Endothelial cell of umbilical vein (primary cell): ENCODE measurements around the gene APOBEC3G. TPM values are rescaled to one million over a fixed set of nuclear protein-coding genes. Genes with fewer than 3 reads are reported as not detected.

Experiments used
- BruUV-seq: library from RNA; stranded (reverse); fragments of 400-500 nt; replicated peaks from 2 replicates; lab custom pipeline; 2021; lab: Mats Ljungman, UMichigan
- CTCF ChIA-PET: fragments of 300-600, 350-600 bp; sonication (Branson Sonifier 250); formaldehyde crosslinking; loops from one replicate; lab custom pipeline; 2021; ENCODE audit warnings: antibody characterized with exemption, inconsistent platforms; lab: Charles Lee
- POLR2A ChIA-PET: fragments of 300-600, 350-600 bp; sonication (Branson Sonifier 250); formaldehyde crosslinking; loops from one replicate; lab custom pipeline; 2021; ENCODE audit warnings: antibody characterized with exemption, inconsistent platforms; lab: Charles Lee
- DNase-seq: peaks from one replicate; pipeline ENCODE4 v3.0.0-alpha.2; 2011; ENCODE audit warnings: low read depth, low spot score
- FAIRE-seq: peaks from 2 replicates; lab custom pipeline; 2011; peaks lifted over from hg19 to GRCh38; lab: Jason Lieb, UNC
- H2AFZ ChIP-seq: 2 replicates; pipeline ENCODE4 v1.6.0; 2012; ENCODE audit warnings: low read depth, low read length, control low read depth, inconsistent platforms
- H3K27ac ChIP-seq: 2 replicates; pipeline ENCODE4 v1.5.1; 2011; ENCODE audit warnings: low read depth, mild to moderate bottlenecking, control low read depth, low read length, moderate library complexity; ENCODE audit not compliant: insufficient read depth
- H3K27me3 ChIP-seq, 2 experiments: 2 replicates each; pipeline versions ENCODE4 v1.6.0 to v1.6.1; 2011; ENCODE audit warnings: low read length in 2 of 2, mixed read lengths in 1 of 2; ENCODE audit not compliant: control insufficient read depth in 2 of 2, insufficient read depth in 2 of 2
- H3K36me3 ChIP-seq, 2 experiments: 2 replicates in 1 of 2; 3 replicates in 1 of 2; pipeline ENCODE4 v1.5.1; 2011; ENCODE audit warnings: low read length in 2 of 2, mild to moderate bottlenecking in 1 of 2, moderate library complexity in 1 of 2; ENCODE audit not compliant: control insufficient read depth in 2 of 2, insufficient read depth in 2 of 2; ENCODE audit errors: extremely low read depth in 1 of 2
- H3K4me1 ChIP-seq: 3 replicates; pipeline ENCODE4 v1.5.1; 2011; ENCODE audit warnings: mild to moderate bottlenecking, low read length; ENCODE audit not compliant: control insufficient read depth, insufficient read depth; ENCODE audit errors: extremely low read depth
- H3K4me2 ChIP-seq: 2 replicates; pipeline ENCODE4 v1.6.1; 2011; ENCODE audit warnings: low read length, control low read depth, mixed read lengths; ENCODE audit not compliant: insufficient read depth
- H3K4me3 ChIP-seq, 3 experiments: fragments of 200-600 bp in 1 of 3; sonication (generic), shearing (Covaris generic) in 1 of 3; replicated peaks in 1 of 3; 2 replicates each; pipeline ENCODE4 v1.5.1; 2011 to 2016; ENCODE audit warnings: control low read depth in 3 of 3, low read length in 3 of 3, mild to moderate bottlenecking in 2 of 3, inconsistent platforms in 1 of 3, low read depth in 1 of 3, moderate library complexity in 1 of 3; ENCODE audit not compliant: insufficient read depth in 1 of 3
- H3K79me2 ChIP-seq: 2 replicates; pipeline ENCODE4 v1.6.0; 2012; ENCODE audit warnings: low read length, inconsistent platforms; ENCODE audit not compliant: control insufficient read depth, insufficient read depth
- H3K9ac ChIP-seq: replicated peaks from 2 replicates; pipeline ENCODE3; 2011; ENCODE audit warnings: low read length, control low read depth; ENCODE audit not compliant: insufficient read depth; ENCODE audit errors: extremely low read depth
- H3K9me1 ChIP-seq: replicated peaks from 3 replicates; pipeline ENCODE4 v1.6.0; 2011; ENCODE audit warnings: mild to moderate bottlenecking, low read length; ENCODE audit not compliant: control insufficient read depth, insufficient read depth; ENCODE audit errors: extremely low read depth
- H3K9me3 ChIP-seq: replicated peaks from 2 replicates; pipeline ENCODE4 v1.5.1; 2012; ENCODE audit warnings: low read length, inconsistent platforms; ENCODE audit not compliant: control insufficient read depth, insufficient read depth
- H4K20me1 ChIP-seq: replicated peaks from 2 replicates; pipeline ENCODE3; 2011; ENCODE audit warnings: mild to moderate bottlenecking, low read length; ENCODE audit not compliant: control insufficient read depth, insufficient read depth; ENCODE audit errors: extremely low read depth
- CTCF ChIP-seq, 2 donors: IDR thresholded peaks; 1 replicate in 1 of 2; 2 replicates in 1 of 2; pipeline ENCODE4 v1.5.1; 2011; ENCODE audit warnings: low read length in 2 of 2, mild to moderate bottlenecking in 2 of 2, moderate library complexity in 2 of 2, control low read depth in 1 of 2, inconsistent platforms in 1 of 2, low read depth in 1 of 2; ENCODE audit not compliant: insufficient read depth in 1 of 2; ENCODE audit errors: extremely low read depth in 1 of 2
- EZH2 ChIP-seq: IDR thresholded peaks from 2 replicates; pipeline ENCODE4 v1.6.1; 2012; ENCODE audit warnings: borderline replicate concordance, low read depth, mild to moderate bottlenecking, moderate library complexity, low read length, inconsistent platforms; ENCODE audit not compliant: severe bottlenecking
- FOS ChIP-seq: IDR thresholded peaks from 2 replicates; pipeline ENCODE4 v1.6.1; 2011; ENCODE audit warnings: mild to moderate bottlenecking, low read length, moderate library complexity, borderline replicate concordance; ENCODE audit not compliant: insufficient read depth
- GATA2 ChIP-seq: IDR thresholded peaks from 2 replicates; pipeline ENCODE4 v1.7.0; 2011; ENCODE audit warnings: low read depth, mild to moderate bottlenecking, moderate library complexity, mixed read lengths, low read length; ENCODE audit not compliant: insufficient read length, insufficient read depth
- JUN ChIP-seq: IDR thresholded peaks from 2 replicates; pipeline ENCODE4 v1.6.1; 2011; ENCODE audit warnings: borderline replicate concordance, low read depth; ENCODE audit not compliant: insufficient read length, insufficient read depth
- MAX ChIP-seq: IDR thresholded peaks from 2 replicates; pipeline ENCODE4 v1.6.1; 2011; ENCODE audit not compliant: insufficient read depth, insufficient read length
- MYC ChIP-seq: IDR thresholded peaks from one replicate; pipeline ENCODE4 v1.6.1; 2011; ENCODE audit warnings: mild to moderate bottlenecking, low read depth, low read length
- POLR2A ChIP-seq: IDR thresholded peaks from 2 replicates; pipeline ENCODE4 v1.6.1; 2012; ENCODE audit warnings: low read depth, mild to moderate bottlenecking, control low read depth, low read length
- POLR2AphosphoS5 ChIP-seq: IDR thresholded peaks from 2 replicates; pipeline ENCODE4 v1.6.1; 2012; ENCODE audit warnings: low read depth, mild to moderate bottlenecking, control low read depth, low read length, moderate library complexity; ENCODE audit not compliant: insufficient read depth
- dilution Hi-C: fragments of 300-500 bp; cut with MboI; formaldehyde crosslinking; loops from one replicate; pipeline ENCODE4 v1.15.0; 2019; ENCODE audit warnings: low sequenced_read_pairs; ENCODE audit not compliant: extremely low pct_ligation_motif_present
- intact Hi-C: fragments of 100-400 bp; cut with micrococcal nuclease; formaldehyde crosslinking; loops from one replicate; pipeline ENCODE4 v1.10.0; 2022
- polyA plus RNA-seq, 4 experiments: library from polyadenylated mRNA; depleted of rRNA in 3 of 4; stranded (reverse) in 3 of 4; unstranded in 1 of 4; fragments of >200 nt; gene quantifications; 2 replicates each; pipeline versions ENCODE4 v1.2.1 to v1.2.3, GENCODE V29; 2011 to 2012; ENCODE audit warnings: missing spikeins in 1 of 4
- total RNA-seq: library from RNA; stranded (reverse); gene quantifications from 2 replicates; pipeline ENCODE4 v1.2.3, GENCODE V29; 2021

APOBEC3G gene
- total and polyA plus RNA-seq, 2 donors (not counting 3 experiments of a cell fraction or from before 2014, with no cell fraction given), result 3.6 to 5.1 TPM

GRCh38 chr22:39106326-39106725 lies 29.3 kb downstream of the APOBEC3G start:
- intact Hi-C loops, result no loop called here
- dilution Hi-C loops, result no loop called here
- no peak for TF ChIP-seq MAX
- TF ChIP-seq CTCF (IDR thresholded peaks at IDR 0.05; ENCODE audit: extremely low read depth in 1 of 2, insufficient read depth in 1 of 2, low read depth in 1 of 2, low read length in 2 of 2), result no peak
- TF ChIP-seq GATA2, result no peak
- TF ChIP-seq EZH2, result no peak
- no peak for TF ChIP-seq POLR2AphosphoS5
- TF ChIP-seq MYC, result no peak
- no peak for TF ChIP-seq FOS
- TF ChIP-seq POLR2A, result no peak
- TF ChIP-seq JUN, result no peak
- Histone ChIP-seq H3K9me1 (no peaks in the 10 kb centered on the region), H2AFZ (no peak overlapping the region), H3K4me1 (no peaks in the 10 kb centered on the region), H3K79me2 (no peaks in the 10 kb centered on the region), H4K20me1 (no peaks in the 10 kb centered on the region), H3K4me3 (no peak overlapping the region), H3K4me2 (no peak overlapping the region), H3K9ac (no peak overlapping the region), H3K36me3 (no peaks in the 10 kb centered on the region), H3K27ac (no peak overlapping the region), H3K27me3 (peaks cover 2 to 10% of the 10 kb centered on the region in 2 experiments), H3K9me3 (no peaks in the 10 kb centered on the region)
- DNase-seq (no peak), FAIRE-seq (no peak)
- ChIA-PET CTCF (interaction anchor here (1.1 kb wide), 2 partner anchors 8 to 337 kb away, joined by 3 to 6 read pairs; no protein-coding TSS in a partner anchor), POLR2A (interaction anchor here (0.5 kb wide), 1 partner anchor 66 kb away, joined by 6 read pairs; no protein-coding TSS in a partner anchor)
- no TSS peak for BruUV-seq
